ENCODE data around the gene CCDC126.
A peak's percentile ranks its signal among the peaks of the same experiment; 100 is the strongest.
"Not testable (repeated sequence)": the region's sequence is repeated elsewhere in the genome, so short reads cannot be mapped to it uniquely, and the experiment has no call there.

CCDC126 gene

GRCh38 chr7:23633417-23633816, 36.2 kb downstream of the CCDC126 start:
- no peak for DNase-seq

- DNase-seq: no peak
Measured at GRCh38 chr7:23645822-23646221, 48.6 kb downstream of the CCDC126 start.

GRCh38 chr7:23653942-23654341, 56.8 kb downstream of the CCDC126 start:
- DNase-seq: no peak

GRCh38 chr7:23654508-23654907, 57.3 kb downstream of the CCDC126 start:
- DNase-seq: no peak

- no peak for DNase-seq
Measured at GRCh38 chr7:23655433-23655832, 58.3 kb downstream of the CCDC126 start.

GRCh38 chr7:23658831-23659427, 61.7 kb downstream of the CCDC126 start:
- DNase-seq: no peak

GRCh38 chr7:23661385-23661784, 64.2 kb downstream of the CCDC126 start:
- DNase-seq: no peak

- no peak for DNase-seq
Measured at GRCh38 chr7:23662124-23662983, 65.2 kb downstream of the CCDC126 start.

GRCh38 chr7:23662984-23663313, 65.8 kb downstream of the CCDC126 start:
- DNase-seq: no peak

GRCh38 chr7:23664122-23664521, 66.9 kb downstream of the CCDC126 start:
- DNase-seq: no peak

- DNase-seq: no peak
Measured at GRCh38 chr7:23672033-23672432, 74.9 kb downstream of the CCDC126 start.

- peak; percentile 79 to 84 for DNase-seq
Measured at GRCh38 chr7:23679898-23680413, 82.8 kb downstream of the CCDC126 start, which contains the start of gene FAM221A. Gene FAM221A (plus strand): TSS chr7:23680199. CDS start chr7:23680219, 20 bp downstream.

GRCh38 chr7:23680414-23681405, 83.5 kb downstream of the CCDC126 start:
- peak; percentile 41 to 54 for DNase-seq

GRCh38 chr7:23684041-23684440, 86.9 kb downstream of the CCDC126 start:
- not testable (repeated sequence) for DNase-seq

- no peak for DNase-seq
Measured at GRCh38 chr7:23685731-23686130, 88.5 kb downstream of the CCDC126 start.

GRCh38 chr7:23687011-23687410, 89.8 kb downstream of the CCDC126 start:
- DNase-seq: no peak

GRCh38 chr7:23689165-23689564, 92.0 kb downstream of the CCDC126 start:
- no peak for DNase-seq

- no peak for DNase-seq
Measured at GRCh38 chr7:23691320-23691719, 94.1 kb downstream of the CCDC126 start.

GRCh38 chr7:23693224-23693623, 96.0 kb downstream of the CCDC126 start:
- DNase-seq: no peak

Data from CD4-positive, alpha-beta T cell treated with Interleukin-4 for 1 hour (primary cell).